ENCODE results near the gene WDR83. TPM values are rescaled to one million over a fixed set of nuclear protein-coding genes. Genes with fewer than 3 reads are reported as not detected.

Gene WDR83
- total RNA-seq, 2 experiments from 2014 or later, result 17.5 to 23.2 TPM

- Mint-ChIP-seq H3K36me3 (ENCODE audit: low read depth) (peaks cover 44% of the 10 kb centered on the region), H3K27ac (peak within 1 kb of the TSS; percentile 91), H3K4me1 (ENCODE audit: low read depth) (peaks cover 24% of the 10 kb centered on the region), H3K4me3 (peak within 1 kb of the TSS; percentile 96), H3K27me3 (no peaks in the 10 kb centered on the region), H3K9me3 (no peaks in the 10 kb centered on the region)
- DNase-seq (peak; percentile 87), ATAC-seq (peak; percentile 55)
- TF ChIP-seq CTCF (IDR thresholded peaks at IDR 0.05), result no peak
- POLR2A ChIA-PET, result interaction anchor here (0.8 to 9.0 kb wide), 15 partner anchors 10 to 214 kb away, joined by 3 to 160 read pairs (median 4); partner anchors contain the start of genes DHPS, FBXW9, GET3 and JUNB
- intact Hi-C loops (cut with micrococcal nuclease), result loop anchor here (2.0 kb wide), 1 partner anchor 13 kb away; the partner anchor contains the start of gene GET3
- CTCF ChIA-PET, result interaction anchor here (1.2 to 5.5 kb wide), 11 partner anchors 7 to 124 kb away, joined by 4 to 32 read pairs (median 6); partner anchors contain the start of gene TRIR
Observed at GRCh38 chr19:12723641-12724426, 57.2 kb downstream of the WDR83 start, which contains the start of gene TNPO2. Gene TNPO2 (minus strand): TSS chr19:12723932. CDS start chr19:12720977, 2,955 bp downstream.

Other genes starting within 250 kb of the WDR83 start
- 1 to 10 TPM; 3.1 to 3.2 TPM for gene ZNF443, start 225.8 kb upstream of the WDR83 start, total RNA-seq
- gene ZNF709, start 182.0 kb upstream of the WDR83 start, total RNA-seq, result 1 to 10 TPM; 1.5 to 1.6 TPM
- 1 to 10 TPM; 6.2 to 7.4 TPM for gene ZNF564, start 115.3 kb upstream of the WDR83 start, total RNA-seq
- 1 to 10 TPM; 6.8 to 9.3 TPM for gene ZNF490, start 56.0 kb upstream of the WDR83 start, total RNA-seq
- gene ZNF791, start 55.9 kb upstream of the WDR83 start, total RNA-seq, result 10 to 100 TPM; 15.1 to 16.7 TPM
- gene MAN2B1, start 65 bp upstream of the WDR83 start, total RNA-seq, result 100 to 1,000 TPM; 127 to 135 TPM
- gene DHPS, start 15.1 kb downstream of the WDR83 start, total RNA-seq, result 100 to 1,000 TPM; 113 TPM
- not detected for gene GNG14, start 21.2 kb downstream of the WDR83 start, total RNA-seq
- 10 to 100 TPM in 1 of 2 experiments, 1 to 10 TPM in 1; 9.9 to 10.8 TPM for gene FBXW9, start 29.8 kb downstream of the WDR83 start, total RNA-seq
- 10 to 100 TPM; 90.7 to 94.5 TPM for gene TNPO2, start 57.1 kb downstream of the WDR83 start, total RNA-seq
- 100 to 1,000 TPM; 154 to 169 TPM for gene TRIR, start 67.9 kb downstream of the WDR83 start, total RNA-seq
- gene GET3, start 70.7 kb downstream of the WDR83 start, total RNA-seq, result 10 to 100 TPM; 50.7 to 52.2 TPM
- not detected for gene BEST2, start 85.0 kb downstream of the WDR83 start, total RNA-seq
- 10 to 100 TPM; 17.3 to 18.4 TPM for gene HOOK2, start 108.7 kb downstream of the WDR83 start, total RNA-seq
- gene JUNB, start 124.7 kb downstream of the WDR83 start, total RNA-seq, result 100 to 1,000 TPM; 292 to 299 TPM
- gene PRDX2, start 135.0 kb downstream of the WDR83 start, total RNA-seq, result 100 to 1,000 TPM; 251 to 262 TPM
- gene THSD8, start 135.3 kb downstream of the WDR83 start, total RNA-seq, result 10 to 100 TPM; 31.1 to 36.2 TPM
- gene RNASEH2A, start 139.8 kb downstream of the WDR83 start, total RNA-seq, result 10 to 100 TPM; 40.3 to 44.1 TPM
- not detected for gene RTBDN, start 167.8 kb downstream of the WDR83 start, total RNA-seq
- 1 to 10 TPM; 2.4 to 3.0 TPM for gene MAST1, start 171.7 kb downstream of the WDR83 start, total RNA-seq
- gene DNASE2, start 214.6 kb downstream of the WDR83 start, total RNA-seq, result 10 to 100 TPM; 22.3 to 26.1 TPM
- gene KLF1, start 220.4 kb downstream of the WDR83 start, total RNA-seq, result under 1 TPM; 0.32 to 0.38 TPM
- gene GCDH, start 224.4 kb downstream of the WDR83 start, total RNA-seq, result 10 to 100 TPM; 37.5 to 43.8 TPM